Measurements from ENCODE around the gene MR1.

MR1 gene

GRCh38 chr1:181064011-181064623 is 30.3 kb downstream of the MR1 start:
- no peak for DNase-seq (ENCODE audit: low spot score)

- DNase-seq (ENCODE audit: low spot score) = no peak
Measured at GRCh38 chr1:181064702-181065101, 30.9 kb downstream of the MR1 start.

- DNase-seq (ENCODE audit: low spot score) = peak; percentile 98
Measured at GRCh38 chr1:181073638-181074037, 39.9 kb downstream of the MR1 start.

- no peak for DNase-seq (ENCODE audit: low spot score)
Measured at GRCh38 chr1:181075766-181076350, 42.1 kb downstream of the MR1 start.

- no peak for DNase-seq (ENCODE audit: low spot score)
Measured at GRCh38 chr1:181076852-181077251, 43.1 kb downstream of the MR1 start.

GRCh38 chr1:181077576-181078242 is 43.9 kb downstream of the MR1 start:
- DNase-seq (ENCODE audit: low spot score) = no peak

- no peak for DNase-seq (ENCODE audit: low spot score)
Measured at GRCh38 chr1:181079382-181079781, 45.6 kb downstream of the MR1 start.

- DNase-seq (ENCODE audit: low spot score) = no peak
Measured at GRCh38 chr1:181079920-181080319, 46.1 kb downstream of the MR1 start.

- no peak for DNase-seq (ENCODE audit: low spot score)
Measured at GRCh38 chr1:181080556-181080955, 46.8 kb downstream of the MR1 start.

GRCh38 chr1:181081395-181081794 is 47.6 kb downstream of the MR1 start:
- no peak for DNase-seq (ENCODE audit: low spot score)

- DNase-seq (ENCODE audit: low spot score) = no peak
Measured at GRCh38 chr1:181083842-181084605, 50.2 kb downstream of the MR1 start.

GRCh38 chr1:181084606-181084969 is 50.8 kb downstream of the MR1 start:
- DNase-seq (ENCODE audit: low spot score) = no peak

- no peak for DNase-seq (ENCODE audit: low spot score)
Measured at GRCh38 chr1:181086091-181086490, 52.3 kb downstream of the MR1 start.

GRCh38 chr1:181086926-181087325 is 53.1 kb downstream of the MR1 start:
- no peak for DNase-seq (ENCODE audit: low spot score)

GRCh38 chr1:181087400-181087901 is 53.7 kb downstream of the MR1 start:
- no peak for DNase-seq (ENCODE audit: low spot score)

GRCh38 chr1:181088079-181089016 is 54.6 kb downstream of the MR1 start, which contains the start of gene IER5:
Gene IER5, plus strand, starts transcription at chr1:181088700. Its CDS starts 203 bp downstream, at chr1:181088903.
- DNase-seq (ENCODE audit: low spot score) = peak; percentile 87

- DNase-seq (ENCODE audit: low spot score) = no peak
Measured at GRCh38 chr1:181089017-181089675, 55.4 kb downstream of the MR1 start.

- no peak for DNase-seq (ENCODE audit: low spot score)
Measured at GRCh38 chr1:181089676-181090544, 56.1 kb downstream of the MR1 start.

GRCh38 chr1:181090641-181091126 is 56.9 kb downstream of the MR1 start:
- DNase-seq (ENCODE audit: low spot score) = no peak

Measured in COLO829 (cell line).